Trophoblast cell (in vitro differentiated cells and primary cell): ENCODE results near the gene DENND6A.

Experiments
- DNase-seq, 2 donors: peaks; one replicate each; pipeline ENCODE4 v3.0.0-alpha.2; 2016
- H2AFZ ChIP-seq: 2 replicates; pipeline ENCODE4 v1.6.1; 2013; ENCODE audit warnings: low read length, moderate library complexity, mild to moderate bottlenecking; ENCODE audit not compliant: insufficient read depth, poor library complexity
- H2AK5ac ChIP-seq: 2 replicates; pipeline ENCODE4 v1.6.1; 2013; ENCODE audit warnings: mild to moderate bottlenecking, low read length
- H2BK120ac ChIP-seq: 2 replicates; pipeline ENCODE4 v1.6.1; 2013; ENCODE audit warnings: low read length, mild to moderate bottlenecking, moderate library complexity; ENCODE audit not compliant: insufficient read depth, poor library complexity
- H2BK12ac ChIP-seq: 2 replicates; pipeline ENCODE4 v1.6.1; 2013; ENCODE audit warnings: mild to moderate bottlenecking, low read length, moderate library complexity
- H2BK5ac ChIP-seq: 2 replicates; pipeline ENCODE4 v1.6.1; 2013; ENCODE audit warnings: low read length, low read depth, moderate library complexity, mild to moderate bottlenecking; ENCODE audit not compliant: poor library complexity
- H3K14ac ChIP-seq: 2 replicates; pipeline ENCODE4 v1.6.1; 2013; ENCODE audit warnings: mild to moderate bottlenecking, low read length
- H3K18ac ChIP-seq: 2 replicates; pipeline ENCODE4 v1.6.1; 2013; ENCODE audit warnings: mild to moderate bottlenecking, low read length
- H3K23ac ChIP-seq: 2 replicates; pipeline ENCODE4 v1.6.1; 2013; ENCODE audit warnings: low read length
- H3K27ac ChIP-seq: 2 replicates; pipeline ENCODE4 v1.5.1; 2013; ENCODE audit warnings: low read depth, mild to moderate bottlenecking, inconsistent platforms, low read length, moderate library complexity
- H3K27me3 ChIP-seq: 2 replicates; pipeline ENCODE4 v1.6.1; 2013; ENCODE audit warnings: inconsistent platforms, mild to moderate bottlenecking, low read length, moderate library complexity; ENCODE audit not compliant: insufficient read depth
- H3K36me3 ChIP-seq, 2 experiments: 1 replicate in 1 of 2; 2 replicates in 1 of 2; pipeline ENCODE4 v1.6.1; 2013; ENCODE audit warnings: low read length in 2 of 2, mild to moderate bottlenecking in 2 of 2, moderate library complexity in 1 of 2; ENCODE audit not compliant: insufficient read depth in 2 of 2, control insufficient read depth in 1 of 2
- H3K4ac ChIP-seq: 2 replicates; pipeline ENCODE4 v1.6.1; 2013; ENCODE audit warnings: low read depth, mild to moderate bottlenecking, low read length, moderate library complexity
- H3K4me1 ChIP-seq, 2 experiments: 1 replicate in 1 of 2; 2 replicates in 1 of 2; pipeline ENCODE4 v1.6.1; 2013; ENCODE audit warnings: low read length in 2 of 2, mild to moderate bottlenecking in 2 of 2, moderate library complexity in 1 of 2; ENCODE audit not compliant: insufficient read depth in 2 of 2, control insufficient read depth in 1 of 2
- H3K4me2 ChIP-seq: 2 replicates; pipeline ENCODE4 v1.6.1; 2013; ENCODE audit warnings: inconsistent platforms, mild to moderate bottlenecking, low read length, moderate library complexity
- H3K4me3 ChIP-seq: 2 replicates; pipeline ENCODE4 v1.5.1; 2013; ENCODE audit warnings: mild to moderate bottlenecking, low read depth, low read length, inconsistent platforms
- H3K79me1 ChIP-seq: one replicate; pipeline ENCODE4 v1.6.1; 2013; ENCODE audit warnings: low read length
- H3K79me2 ChIP-seq: 2 replicates; pipeline ENCODE4 v1.6.1; 2013; ENCODE audit warnings: low read length, mild to moderate bottlenecking; ENCODE audit not compliant: control insufficient read depth, insufficient read depth, poor library complexity
- H3K9ac ChIP-seq: 2 replicates; pipeline ENCODE4 v1.6.1; 2013; ENCODE audit warnings: mild to moderate bottlenecking, low read length
- H3K9me3 ChIP-seq: 2 replicates; pipeline ENCODE4 v1.6.1; 2013; ENCODE audit warnings: low read depth, mild to moderate bottlenecking, control low read depth, inconsistent platforms, low read length; ENCODE audit not compliant: insufficient read depth
- H4K12ac ChIP-seq: 2 replicates; pipeline ENCODE4 v1.6.1; 2013; ENCODE audit warnings: low read depth, mild to moderate bottlenecking, low read length, moderate library complexity
- H4K8ac ChIP-seq: 2 replicates; pipeline ENCODE4 v1.6.1; 2013; ENCODE audit warnings: low read depth, mild to moderate bottlenecking, low read length, moderate library complexity
- H4K91ac ChIP-seq: one replicate; pipeline ENCODE4 v1.6.1; 2013; ENCODE audit warnings: low read depth, mild to moderate bottlenecking, low read length, moderate library complexity
- WGBS: extraction: QIAGEN DNeasy Blood & Tissue Kit; methylation state at CpG from one replicate; pipeline ENCODE4 v1.1.7; 2013; ENCODE audit warnings: missing lambda C conversion rate; ENCODE audit not compliant: insufficient read length, insufficient coverage; ENCODE audit errors: extremely low coverage; 5-methylcytosine and 5-hydroxymethylcytosine counted together

DENND6A gene

DNA sequence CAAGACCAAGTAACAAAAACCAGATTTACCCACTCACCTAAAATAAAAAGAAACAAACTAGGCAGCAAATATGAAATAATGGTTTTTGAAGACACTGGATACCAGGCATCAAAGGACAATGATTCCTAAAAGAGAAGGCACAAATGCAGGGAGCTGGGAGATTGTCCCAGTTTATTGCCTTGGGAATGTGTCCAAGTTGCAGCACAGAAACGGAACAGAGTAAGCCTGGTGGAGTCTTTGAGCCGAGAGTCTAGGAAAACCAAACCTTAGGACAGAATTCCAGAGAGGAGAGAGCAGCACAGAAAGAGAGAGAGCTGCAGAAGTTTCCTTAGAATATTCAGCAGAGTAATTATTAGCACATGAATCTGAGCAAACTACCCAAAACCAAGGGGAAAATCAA is 87.9 kb downstream of the DENND6A start:
- no peak overlapping the region for H3K9ac ChIP-seq
- H3K14ac ChIP-seq: no peak overlapping the region
- no peak overlapping the region for H2BK5ac ChIP-seq
- no peak overlapping the region for H3K4ac ChIP-seq
- H4K8ac ChIP-seq: no peak overlapping the region
- no peaks in the 10 kb centered on the region for H3K36me3 ChIP-seq
- DNase-seq: no peak
- no peak overlapping the region for H3K4me3 ChIP-seq
- no CpG with 5 or more reads among the region's 2 CpGs for WGBS
- no peaks in the 10 kb centered on the region for H3K79me1 ChIP-seq
- H2AFZ ChIP-seq: no peak overlapping the region
- no peak overlapping the region for H2BK12ac ChIP-seq
- H3K27ac ChIP-seq: no peak overlapping the region
- H3K9me3 ChIP-seq: no peaks in the 10 kb centered on the region
- H3K4me2 ChIP-seq: no peak overlapping the region
- no peak overlapping the region for H4K91ac ChIP-seq
- no peaks in the 10 kb centered on the region for H3K4me1 ChIP-seq
- no peak overlapping the region for H2AK5ac ChIP-seq
- H3K27me3 ChIP-seq: no peaks in the 10 kb centered on the region
- no peak overlapping the region for H3K18ac ChIP-seq
- no peak overlapping the region for H2BK120ac ChIP-seq
- no peak overlapping the region for H3K23ac ChIP-seq
- H4K12ac ChIP-seq: no peak overlapping the region
- no peaks in the 10 kb centered on the region for H3K79me2 ChIP-seq

DNA sequence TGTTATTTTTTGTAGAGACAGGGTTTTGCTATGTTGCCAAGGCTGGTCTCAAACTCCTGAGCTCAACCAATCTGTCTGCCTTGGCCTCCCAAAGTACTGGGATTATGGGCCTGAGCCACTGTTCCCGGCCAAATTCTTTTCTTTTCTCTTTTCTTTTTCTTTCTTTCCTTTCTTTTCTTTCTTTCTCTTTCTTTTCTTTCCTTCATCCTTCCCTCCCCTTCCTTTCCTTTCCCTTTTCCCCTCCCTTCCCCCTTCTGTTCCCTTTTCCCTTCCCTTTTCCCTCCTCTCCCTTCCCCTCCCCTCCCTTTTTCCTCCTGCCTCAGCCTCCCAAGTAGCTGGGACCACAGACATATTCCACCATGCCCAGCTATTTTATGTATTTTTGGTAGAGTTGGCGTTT is 92.7 kb downstream of the DENND6A start:
- no peak overlapping the region for H4K91ac ChIP-seq
- no peak overlapping the region for H3K14ac ChIP-seq
- H3K4me1 ChIP-seq: peaks cover 0 to 4% of the 10 kb centered on the region in 2 experiments
- no peak overlapping the region for H2AK5ac ChIP-seq
- H3K18ac ChIP-seq: no peak overlapping the region
- no peak for DNase-seq
- no peak overlapping the region for H3K27ac ChIP-seq
- H4K12ac ChIP-seq: no peak overlapping the region
- H3K79me2 ChIP-seq: peaks cover 10% of the 10 kb centered on the region
- H3K4me2 ChIP-seq: no peak overlapping the region
- no peak overlapping the region for H3K4ac ChIP-seq
- peaks cover 10% of the 10 kb centered on the region for H3K79me1 ChIP-seq
- no peak overlapping the region for H3K23ac ChIP-seq
- H3K27me3 ChIP-seq: no peaks in the 10 kb centered on the region
- H2BK12ac ChIP-seq: no peak overlapping the region
- no peak overlapping the region for H4K8ac ChIP-seq
- H3K9me3 ChIP-seq: no peaks in the 10 kb centered on the region
- H2BK120ac ChIP-seq: no peak overlapping the region
- H2BK5ac ChIP-seq: no peak overlapping the region
- no CpG with 5 or more reads among the region's 2 CpGs for WGBS
- H3K4me3 ChIP-seq: no peak overlapping the region
- no peak overlapping the region for H3K9ac ChIP-seq
- no peaks in the 10 kb centered on the region for H3K36me3 ChIP-seq
- H2AFZ ChIP-seq: no peak overlapping the region

- H2AFZ ChIP-seq: no peak overlapping the region
- H3K36me3 ChIP-seq: no peaks in the 10 kb centered on the region
- H4K8ac ChIP-seq: peak overlapping the region; percentile 45
- peaks cover 10% of the 10 kb centered on the region for H3K79me1 ChIP-seq
- no CpG with 5 or more reads among the region's 5 CpGs for WGBS
- H3K4me2 ChIP-seq: peak overlapping the region; percentile 69
- H2BK5ac ChIP-seq: no peak overlapping the region
- no peak overlapping the region for H3K23ac ChIP-seq
- H2BK120ac ChIP-seq: no peak overlapping the region
- no peaks in the 10 kb centered on the region for H3K27me3 ChIP-seq
- no peak overlapping the region for H2BK12ac ChIP-seq
- no peak for DNase-seq
- no peak overlapping the region for H2AK5ac ChIP-seq
- H4K91ac ChIP-seq: no peak overlapping the region
- H3K18ac ChIP-seq: no peak overlapping the region
- H3K27ac ChIP-seq: no peak overlapping the region
- peaks cover 0 to 4% of the 10 kb centered on the region in 2 experiments for H3K4me1 ChIP-seq
- H3K14ac ChIP-seq: no peak overlapping the region
- no peak overlapping the region for H3K4me3 ChIP-seq
- no peak overlapping the region for H4K12ac ChIP-seq
- H3K79me2 ChIP-seq: peaks cover 12% of the 10 kb centered on the region
- no peaks in the 10 kb centered on the region for H3K9me3 ChIP-seq
- no peak overlapping the region for H3K4ac ChIP-seq
- H3K9ac ChIP-seq: no peak overlapping the region
Observed at GRCh38 chr3:57598765-57599360, 94.0 kb downstream of the DENND6A start.

GRCh38 chr3:57597127-57597923 is 95.6 kb downstream of the DENND6A start, which contains the start of gene ARF4:
TSS of gene ARF4 (minus strand) at chr3:57597344. CDS start at chr3:57597140, 204 bp downstream.
- H2AFZ ChIP-seq: peak within 1 kb of the TSS; percentile 57
- H3K18ac ChIP-seq: peak within 1 kb of the TSS; percentile 76

More at GRCh38 chr3:57597127-57597923, 95.6 kb downstream of the DENND6A start, which contains the start of gene ARF4:
- Histone ChIP-seq H3K4me3 (peak within 1 kb of the TSS; percentile 80), H3K36me3 (peaks cover 0 to 2% of the 10 kb centered on the region in 2 experiments), H3K4me2 (peak within 1 kb of the TSS; percentile 69), H3K9ac (peak within 1 kb of the TSS; percentile 81), H3K27me3 (no peaks in the 10 kb centered on the region), H2BK5ac (peak within 1 kb of the TSS; percentile 95), H3K27ac (peak within 1 kb of the TSS; percentile 93), H3K79me2 (peaks cover 17% of the 10 kb centered on the region), H3K23ac (no peak within 1 kb of the TSS), H3K9me3 (no peaks in the 10 kb centered on the region), H2BK12ac (no peak within 1 kb of the TSS), H4K12ac (peak within 1 kb of the TSS; percentile 90), H4K8ac (peak within 1 kb of the TSS; percentile 89), H3K4ac (peak within 1 kb of the TSS; percentile 82), H3K4me1 (peaks cover 0 to 4% of the 10 kb centered on the region in 2 experiments), H3K14ac (peak within 1 kb of the TSS; percentile 96), H2BK120ac (peak within 1 kb of the TSS; percentile 93), H4K91ac (peak within 1 kb of the TSS; percentile 97), H2AK5ac (peak within 1 kb of the TSS; percentile 87), H3K79me1 (peaks cover 10% of the 10 kb centered on the region)
- DNase-seq: peak; percentile 100
- WGBS: no CpG with 5 or more reads among the region's 67 CpGs
